Right lobe of liver (tissue), 6 donors: ENCODE measurements around the gene PAFAH1B1. TPM values are rescaled to one million over a fixed set of nuclear protein-coding genes. Genes with fewer than 3 reads are reported as not detected.

ENCODE experiments used
- ATAC-seq, 4 donors: fragments of 200-7000 bp; cut with Tn5 transposase; one replicate each; pipeline ENCODE4 v1.9.1; 2020; ENCODE audit warnings: mild to moderate bottlenecking in 4 of 4, moderate library complexity in 4 of 4
- DNase-seq, 3 donors: peaks; one replicate each; pipeline ENCODE4 v3.0.0-alpha.2; 2020
- H3K27ac ChIP-seq, 3 donors: fragments of 200-600 bp; one replicate each; pipeline ENCODE4 v1.8.0; 2022
- H3K27me3 ChIP-seq, 2 donors: fragments of 200-600 bp; one replicate each; pipeline ENCODE4 v1.8.0; 2022
- H3K36me3 ChIP-seq, 4 donors: fragments of 200-600 bp; sonication (generic) in 1 of 4; one replicate each; pipeline versions ENCODE4 v1.5.1 to v1.8.0; 2017 to 2022; ENCODE audit warnings: control low read depth in 1 of 4
- H3K4me1 ChIP-seq, 4 donors: fragments of 200-600 bp; sonication (generic) in 1 of 4; one replicate each; pipeline versions ENCODE4 v1.5.1 to v1.8.0; 2017 to 2022; ENCODE audit warnings: control low read depth in 1 of 4
- H3K4me3 ChIP-seq, 3 donors: fragments of 200-600 bp; one replicate each; pipeline ENCODE4 v1.8.0; 2022
- H3K9me3 ChIP-seq, 4 donors: fragments of 200-600 bp; sonication (generic) in 1 of 4; one replicate each; pipeline versions ENCODE4 v1.5.1 to v1.8.0; 2017 to 2022; ENCODE audit warnings: control low read depth in 1 of 4
- POLR2A ChIP-seq: fragments of 450-650 bp; IDR thresholded peaks from one replicate; pipeline ENCODE4 v1.6.1; 2017; ENCODE audit warnings: antibody characterized with exemption, mild to moderate bottlenecking
- WGBS: methylation state at CpG from one replicate; pipeline ENCODE4 v1.1.6; 2018; ENCODE audit warnings: low coverage, low lambda C conversion rate; ENCODE audit not compliant: insufficient coverage; ENCODE audit errors: missing lambda C conversion rate; 5-methylcytosine and 5-hydroxymethylcytosine counted together
- intact Hi-C, 2 donors: fragments of 100-400 bp; cut with DNase I; formaldehyde crosslinking; loops; one replicate each; pipeline versions ENCODE4 v1.11.2 to v1.14.1; 2022
- total RNA-seq, 6 experiments: library from RNA; depleted of rRNA in 2 of 6; stranded (reverse); fragments of >200 nt in 2 of 6; fragmentation: NEBNext Ultra II Directional in 3 of 6; extraction: Animal tissue kit (Norgen Biotek cat#: 25700) in 3 of 6; gene quantifications; one replicate each; pipeline versions ENCODE4 v1.1.0 to v1.2.4, GENCODE V29; 2016 to 2023
- TF ChIP-seq, protein P1 (sequence below), 4 donors: fragments of 200-600 bp in 3 of 4; fragments of 450-650 bp in 1 of 4; IDR thresholded peaks; one replicate each; pipeline versions ENCODE4 v1.5.1 to v1.8.0; 2016 to 2022; ENCODE audit warnings: antibody characterized with exemption in 4 of 4, mild to moderate bottlenecking in 2 of 4
- donor health status: DM: no; HTN: yes; CAD: no.
- donor health status: DM: no; HTN: no; CAD: no.
- donor health status: DM: no; HTN: no; CAD: no.
- donor health status: DM: no; HTN: yes; CAD: no.
- donor health status: DM: no; HTN: yes; CAD: no.

Gene PAFAH1B1
- total RNA-seq, 6 experiments from 2014 or later: 32.6 to 69.9 (median 42.2) TPM

- no peak overlapping the region for H3K27ac ChIP-seq
- 84% methylated on average over 7 of the region's 15 CpGs for WGBS
- ATAC-seq: no peak
- intact Hi-C loops: no loop called here
- no peaks in the 10 kb centered on the region for H3K4me1 ChIP-seq
- TF ChIP-seq, protein P1, sequence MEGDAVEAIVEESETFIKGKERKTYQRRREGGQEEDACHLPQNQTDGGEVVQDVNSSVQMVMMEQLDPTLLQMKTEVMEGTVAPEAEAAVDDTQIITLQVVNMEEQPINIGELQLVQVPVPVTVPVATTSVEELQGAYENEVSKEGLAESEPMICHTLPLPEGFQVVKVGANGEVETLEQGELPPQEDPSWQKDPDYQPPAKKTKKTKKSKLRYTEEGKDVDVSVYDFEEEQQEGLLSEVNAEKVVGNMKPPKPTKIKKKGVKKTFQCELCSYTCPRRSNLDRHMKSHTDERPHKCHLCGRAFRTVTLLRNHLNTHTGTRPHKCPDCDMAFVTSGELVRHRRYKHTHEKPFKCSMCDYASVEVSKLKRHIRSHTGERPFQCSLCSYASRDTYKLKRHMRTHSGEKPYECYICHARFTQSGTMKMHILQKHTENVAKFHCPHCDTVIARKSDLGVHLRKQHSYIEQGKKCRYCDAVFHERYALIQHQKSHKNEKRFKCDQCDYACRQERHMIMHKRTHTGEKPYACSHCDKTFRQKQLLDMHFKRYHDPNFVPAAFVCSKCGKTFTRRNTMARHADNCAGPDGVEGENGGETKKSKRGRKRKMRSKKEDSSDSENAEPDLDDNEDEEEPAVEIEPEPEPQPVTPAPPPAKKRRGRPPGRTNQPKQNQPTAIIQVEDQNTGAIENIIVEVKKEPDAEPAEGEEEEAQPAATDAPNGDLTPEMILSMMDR (IDR thresholded peaks at IDR 0.05): no peak
- TF ChIP-seq POLR2A: no peak
- H3K36me3 ChIP-seq: peaks cover 2 to 49% (median 7%) of the 10 kb centered on the region in 4 donors
- H3K27me3 ChIP-seq: no peaks in the 10 kb centered on the region
- H3K9me3 ChIP-seq: no peaks in the 10 kb centered on the region
- no peak overlapping the region for H3K4me3 ChIP-seq
- no peak for DNase-seq
Measured at GRCh38 chr17:2685696-2686095, 92.2 kb downstream of the PAFAH1B1 start.

DNA sequence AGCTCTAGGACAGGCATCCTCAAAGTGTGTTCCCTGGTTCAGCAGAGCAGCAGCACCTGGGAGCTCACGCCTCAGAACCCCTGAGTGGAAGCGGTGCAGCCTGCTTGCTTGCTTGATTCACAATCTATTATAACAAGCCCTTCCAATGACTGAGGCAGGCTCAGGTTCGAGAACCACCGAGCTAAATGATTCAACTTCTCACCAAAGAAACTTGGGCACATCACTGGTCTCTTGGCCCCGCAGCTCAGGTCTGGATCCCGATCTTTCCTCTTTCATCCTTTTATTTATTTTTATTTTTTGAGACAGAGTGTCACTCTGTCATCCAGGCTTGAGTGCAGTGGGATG lies 93.6 kb downstream of the PAFAH1B1 start:
- Histone ChIP-seq H3K36me3 (peaks cover 0 to 47% (median 7%) of the 10 kb centered on the region in 4 donors), H3K4me3 (no peak overlapping the region), H3K4me1 (no peaks in the 10 kb centered on the region), H3K27me3 (no peaks in the 10 kb centered on the region), H3K27ac (no peak overlapping the region), H3K9me3 (no peaks in the 10 kb centered on the region)
- WGBS: 47% methylated on average over 3 of the region's 6 CpGs
- intact Hi-C loops: no loop called here
- ATAC-seq (no peak), DNase-seq (no peak)
- TF ChIP-seq, protein P1 (IDR thresholded peaks at IDR 0.05): no peak
- no peak for TF ChIP-seq POLR2A

GRCh38 chr17:2688351-2689342 lies 95.2 kb downstream of the PAFAH1B1 start:
- H3K36me3 ChIP-seq: peaks cover 0 to 47% (median 16%) of the 10 kb centered on the region in 4 donors
- peak in 2 of 3 donors; percentile 31 to 49 for DNase-seq
- TF ChIP-seq POLR2A: no peak
- TF ChIP-seq, protein P1 (IDR thresholded peaks at IDR 0.05): no peak
- H3K4me3 ChIP-seq: no peak overlapping the region
- intact Hi-C loops: no loop called here
- 55% methylated on average over 19 of the region's 27 CpGs for WGBS
- no peaks in the 10 kb centered on the region for H3K27me3 ChIP-seq
- no peaks in the 10 kb centered on the region for H3K9me3 ChIP-seq
- no peaks in the 10 kb centered on the region for H3K4me1 ChIP-seq
- no peak overlapping the region for H3K27ac ChIP-seq
- peak; percentile 5 to 39 (median 16) for ATAC-seq

DNA sequence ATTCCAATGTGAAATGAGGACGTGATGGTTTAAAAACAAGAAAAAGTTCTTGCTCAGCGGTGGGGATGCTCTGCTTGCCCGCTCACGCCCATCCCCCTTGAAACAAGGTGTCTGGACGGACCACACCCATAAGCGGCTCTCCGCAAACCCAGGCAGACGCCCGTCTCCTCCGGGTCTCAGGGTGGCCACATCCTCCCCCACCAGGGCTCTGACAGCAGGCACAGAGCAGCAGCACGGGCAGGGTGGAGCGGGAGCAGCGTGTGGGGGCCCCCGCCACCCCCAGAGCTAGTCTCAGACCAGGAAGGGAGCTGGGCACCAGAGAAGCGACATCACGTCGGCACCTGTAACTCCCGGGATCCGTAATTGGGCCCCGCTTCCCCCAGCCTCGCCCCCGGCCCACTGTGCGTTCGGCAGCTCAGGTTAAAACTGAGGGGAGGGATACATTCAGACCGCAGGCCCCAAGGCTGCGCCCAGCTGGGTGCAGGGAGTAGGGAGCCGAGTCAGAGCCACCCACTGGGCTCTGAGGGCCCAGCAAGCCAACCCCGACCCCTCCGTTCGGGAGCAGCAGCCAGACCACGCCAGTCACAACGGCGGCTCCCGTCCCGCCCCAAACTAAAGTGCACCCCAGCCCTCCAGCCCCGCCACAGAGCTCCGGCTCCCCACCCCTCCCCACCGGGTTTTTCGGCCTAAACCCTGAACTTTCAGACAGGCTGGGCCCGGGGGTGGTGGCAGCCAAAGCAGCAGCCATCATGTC lies 96.1 kb downstream of the PAFAH1B1 start:
- TF ChIP-seq, protein P1 (IDR thresholded peaks at IDR 0.05): no peak
- no peak for TF ChIP-seq POLR2A
- Histone ChIP-seq H3K9me3 (no peaks in the 10 kb centered on the region), H3K4me1 (no peaks in the 10 kb centered on the region), H3K36me3 (peaks cover 0 to 46% (median 21%) of the 10 kb centered on the region in 4 donors), H3K4me3 (no peak overlapping the region), H3K27me3 (no peaks in the 10 kb centered on the region), H3K27ac (no peak overlapping the region)
- ATAC-seq (peak in 2 of 4 donors; percentile 5 to 20), DNase-seq (peak in 2 of 3 donors; percentile 27 to 51)
- intact Hi-C loops: no loop called here
- WGBS: 65% methylated on average over 12 of the region's 40 CpGs
